Mesendoderm (in vitro differentiated cells): ENCODE results near the gene ACOT12.
"Not testable (repeated sequence)": the region's sequence is repeated elsewhere in the genome, so short reads cannot be mapped to it uniquely, and the experiment has no call there.

ENCODE experiments used
- DNase-seq: peaks from one replicate; pipeline ENCODE4 v3.0.0; 2013
- H2AK5ac ChIP-seq: 2 replicates; pipeline ENCODE4 v1.6.1; 2013; ENCODE audit warnings: low read length, inconsistent platforms
- H2BK120ac ChIP-seq: 2 replicates; pipeline ENCODE4 v1.6.1; 2013; ENCODE audit warnings: low read depth, mild to moderate bottlenecking, low read length, moderate library complexity, mixed read lengths
- H2BK15ac ChIP-seq: replicated peaks from 2 replicates; pipeline ENCODE4 v1.6.1; 2013; ENCODE audit warnings: low read depth, mild to moderate bottlenecking, moderate library complexity
- H2BK5ac ChIP-seq: 2 replicates; pipeline ENCODE4 v1.6.1; 2013; ENCODE audit warnings: low read length, inconsistent platforms
- H3K18ac ChIP-seq: 2 replicates; pipeline ENCODE4 v1.6.1; 2013; ENCODE audit warnings: mild to moderate bottlenecking, low read length, mixed read lengths
- H3K23ac ChIP-seq: one replicate; pipeline ENCODE4 v1.6.1; 2013; ENCODE audit warnings: low read length
- H3K27ac ChIP-seq: 2 replicates; pipeline ENCODE4 v1.5.1; 2013; ENCODE audit warnings: low read depth, mild to moderate bottlenecking, inconsistent platforms, low read length, moderate library complexity
- H3K27me3 ChIP-seq: 2 replicates; pipeline ENCODE4 v1.6.1; 2013; ENCODE audit warnings: low read length, control low read depth, mild to moderate bottlenecking, inconsistent platforms; ENCODE audit not compliant: insufficient read depth, poor library complexity
- H3K36me3 ChIP-seq: 2 replicates; pipeline ENCODE4 v1.6.1; 2013; ENCODE audit warnings: low read length, inconsistent platforms; ENCODE audit not compliant: control insufficient read depth, insufficient read depth
- H3K4ac ChIP-seq: one replicate; pipeline ENCODE4 v1.6.1; 2013; ENCODE audit warnings: low read depth, mild to moderate bottlenecking, low read length, moderate library complexity
- H3K4me1 ChIP-seq: 2 replicates; pipeline ENCODE4 v1.6.1; 2013; ENCODE audit warnings: low read depth, low read length, inconsistent platforms; ENCODE audit not compliant: control insufficient read depth
- H3K4me2 ChIP-seq: 2 replicates; pipeline ENCODE4 v1.6.1; 2013; ENCODE audit warnings: low read length
- H3K4me3 ChIP-seq: 2 replicates; pipeline ENCODE4 v1.5.1; 2013; ENCODE audit warnings: mild to moderate bottlenecking, low read length
- H3K56ac ChIP-seq: one replicate; pipeline ENCODE4 v1.6.1; 2013; ENCODE audit warnings: low read length
- H3K79me1 ChIP-seq: 2 replicates; pipeline ENCODE4 v1.6.1; 2013; ENCODE audit warnings: low read length, inconsistent platforms
- H3K79me2 ChIP-seq: 2 replicates; pipeline ENCODE4 v1.6.1; 2013; ENCODE audit warnings: mild to moderate bottlenecking, low read length; ENCODE audit not compliant: control insufficient read depth, insufficient read depth
- H3K9ac ChIP-seq: 2 replicates; pipeline ENCODE4 v1.6.1; 2013; ENCODE audit warnings: low read length, inconsistent platforms
- H4K5ac ChIP-seq: one replicate; pipeline ENCODE4 v1.6.1; 2013; ENCODE audit warnings: low read length
- H4K8ac ChIP-seq: one replicate; pipeline ENCODE4 v1.6.1; 2013; ENCODE audit warnings: low read depth, mild to moderate bottlenecking, control low read depth, low read length, moderate library complexity
- WGBS: extraction: QIAGEN DNeasy Blood & Tissue Kit; methylation state at CpG from one replicate; pipeline ENCODE4 v1.1.7; 2013; ENCODE audit warnings: low lambda C conversion rate, missing lambda C conversion rate; ENCODE audit not compliant: insufficient coverage; ENCODE audit errors: extremely low coverage; 5-methylcytosine and 5-hydroxymethylcytosine counted together

Gene ACOT12

DNA sequence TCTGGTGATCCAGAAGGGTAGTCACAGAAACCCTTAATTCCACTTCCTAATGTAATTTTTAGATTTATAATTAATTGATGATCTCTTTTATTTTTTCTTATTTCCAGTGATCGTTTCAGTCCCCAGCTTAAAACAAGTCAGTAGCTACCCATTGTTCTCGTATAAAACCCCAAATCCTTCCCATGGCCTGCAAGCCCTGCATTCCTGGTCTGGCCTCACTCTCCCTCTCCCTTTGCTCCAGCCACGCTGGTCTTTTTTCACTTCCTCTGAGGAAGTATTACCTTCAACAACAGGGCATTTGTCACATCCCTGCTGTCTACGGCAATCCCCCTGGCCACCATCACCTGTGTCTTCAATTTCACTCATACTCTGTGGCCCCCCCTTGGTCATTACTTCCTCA is 44.8 kb downstream of the ACOT12 start:
- Histone ChIP-seq H4K8ac (no peak overlapping the region), H2BK5ac (no peak overlapping the region), H3K56ac (no peak overlapping the region), H3K18ac (no peak overlapping the region), H3K4me2 (no peak overlapping the region), H3K27ac (no peak overlapping the region), H3K27me3 (no peaks in the 10 kb centered on the region), H3K36me3 (no peaks in the 10 kb centered on the region), H3K23ac (no peak overlapping the region), H4K5ac (no peak overlapping the region), H3K4me3 (no peak overlapping the region), H3K79me1 (no peaks in the 10 kb centered on the region), H2BK120ac (no peak overlapping the region), H3K9ac (no peak overlapping the region), H3K4me1 (no peaks in the 10 kb centered on the region), H3K4ac (no peak overlapping the region), H2BK15ac (no peak overlapping the region), H3K79me2 (no peaks in the 10 kb centered on the region), H2AK5ac (no peak overlapping the region)
- no peak for DNase-seq
- no CpG with 5 or more reads among the region's 4 CpGs for WGBS

DNA sequence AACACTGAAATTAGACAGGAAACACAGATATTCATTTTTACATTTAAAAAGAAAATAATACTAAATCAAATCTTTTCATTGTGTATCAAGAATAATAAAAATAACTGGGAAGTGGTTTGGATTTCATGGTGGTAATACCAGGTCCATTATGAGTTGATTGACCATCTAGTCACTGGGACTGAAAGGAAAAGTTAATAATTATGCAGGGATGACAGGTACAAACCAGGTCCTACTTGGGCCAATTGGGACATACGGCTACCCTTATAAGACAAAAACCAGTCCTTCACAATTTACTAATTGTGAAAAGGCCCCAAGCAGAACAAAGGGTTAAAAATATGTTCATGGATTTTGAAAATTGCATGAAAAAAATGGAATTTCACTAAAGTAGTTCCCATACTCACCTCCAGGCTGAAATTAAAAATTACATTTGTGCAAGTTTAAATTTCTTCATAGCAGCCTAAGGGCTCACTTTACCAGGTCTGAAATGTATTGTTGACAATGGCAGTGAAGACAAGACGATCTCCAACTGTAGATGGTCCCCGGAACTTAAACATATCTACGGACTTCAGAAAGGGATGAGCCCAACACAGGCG is 48.4 kb downstream of the ACOT12 start:
- H3K79me1 ChIP-seq, result no peaks in the 10 kb centered on the region
- no peaks in the 10 kb centered on the region for H3K4me1 ChIP-seq
- no peak overlapping the region for H2BK120ac ChIP-seq
- no peak overlapping the region for H3K56ac ChIP-seq
- H3K4ac ChIP-seq, result no peak overlapping the region
- H3K27ac ChIP-seq, result no peak overlapping the region
- H2BK5ac ChIP-seq, result no peak overlapping the region
- DNase-seq, result no peak
- no peaks in the 10 kb centered on the region for H3K36me3 ChIP-seq
- H3K79me2 ChIP-seq, result no peaks in the 10 kb centered on the region
- H3K23ac ChIP-seq, result no peak overlapping the region
- H3K9ac ChIP-seq, result no peak overlapping the region
- WGBS, result no CpG with 5 or more reads among the region's 5 CpGs
- no peak overlapping the region for H2AK5ac ChIP-seq
- H4K5ac ChIP-seq, result no peak overlapping the region
- H4K8ac ChIP-seq, result no peak overlapping the region
- no peak overlapping the region for H3K4me3 ChIP-seq
- H3K4me2 ChIP-seq, result no peak overlapping the region
- no peak overlapping the region for H3K18ac ChIP-seq
- H3K27me3 ChIP-seq, result no peaks in the 10 kb centered on the region
- no peak overlapping the region for H2BK15ac ChIP-seq

DNA sequence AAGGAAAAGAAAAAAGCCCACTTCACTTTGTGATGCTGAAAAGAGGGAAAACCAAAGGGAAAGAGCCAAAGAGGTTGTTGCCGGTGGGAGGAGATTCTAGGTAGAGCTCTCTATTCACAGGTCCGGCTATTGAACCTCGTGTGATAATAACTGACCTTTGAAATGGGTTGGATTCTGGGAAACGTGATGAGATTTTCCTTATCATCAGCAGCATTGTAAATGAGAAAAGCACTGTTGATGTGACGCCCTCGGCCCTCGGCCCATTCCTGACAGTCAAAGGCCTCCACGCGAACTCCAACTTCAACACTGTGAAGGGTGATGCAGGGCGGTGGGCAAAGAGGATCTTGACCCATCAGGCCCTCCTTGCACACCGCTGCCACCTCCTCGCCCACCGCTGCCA is 49.2 kb downstream of the ACOT12 start:
- no peak overlapping the region for H3K4me2 ChIP-seq
- no peaks in the 10 kb centered on the region for H3K4me1 ChIP-seq
- no peak overlapping the region for H2AK5ac ChIP-seq
- DNase-seq, result no peak
- H4K5ac ChIP-seq, result no peak overlapping the region
- WGBS, result no CpG with 5 or more reads among the region's 13 CpGs
- H3K36me3 ChIP-seq, result no peaks in the 10 kb centered on the region
- H3K79me1 ChIP-seq, result no peaks in the 10 kb centered on the region
- H2BK120ac ChIP-seq, result no peak overlapping the region
- no peak overlapping the region for H3K4ac ChIP-seq
- H3K27me3 ChIP-seq, result no peaks in the 10 kb centered on the region
- no peak overlapping the region for H3K23ac ChIP-seq
- no peak overlapping the region for H3K56ac ChIP-seq
- no peak overlapping the region for H3K18ac ChIP-seq
- no peak overlapping the region for H2BK5ac ChIP-seq
- no peak overlapping the region for H3K9ac ChIP-seq
- no peak overlapping the region for H4K8ac ChIP-seq
- no peak overlapping the region for H3K4me3 ChIP-seq
- no peak overlapping the region for H2BK15ac ChIP-seq
- no peak overlapping the region for H3K27ac ChIP-seq
- no peaks in the 10 kb centered on the region for H3K79me2 ChIP-seq

DNA sequence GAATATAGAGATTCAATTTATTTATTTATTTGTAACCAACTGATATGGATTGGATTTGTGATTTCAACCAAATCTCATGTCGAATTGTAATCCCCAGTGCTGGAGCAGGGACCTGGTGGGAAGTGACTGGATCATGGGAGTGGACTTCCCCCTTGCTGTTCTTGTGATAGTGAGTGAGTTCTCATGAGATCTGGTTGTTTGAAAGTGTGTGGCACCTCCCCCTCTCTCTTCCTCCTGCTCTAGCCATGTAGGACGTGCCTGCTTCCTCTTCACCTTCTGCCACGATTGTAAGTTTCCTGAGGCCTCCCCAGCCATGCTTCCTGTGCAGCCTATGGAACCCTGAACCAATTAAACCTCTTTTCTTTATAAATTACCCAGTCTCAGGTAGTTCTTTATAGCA is 55.7 kb downstream of the ACOT12 start:
- H2BK120ac ChIP-seq, H3K4me3 ChIP-seq, H3K18ac ChIP-seq, H3K56ac ChIP-seq, H2BK15ac ChIP-seq, H3K27ac ChIP-seq, H3K23ac ChIP-seq, H4K5ac ChIP-seq, H2BK5ac ChIP-seq, H3K36me3 ChIP-seq, H3K79me2 ChIP-seq, H4K8ac ChIP-seq, DNase-seq, H3K4ac ChIP-seq, H3K4me2 ChIP-seq, H2AK5ac ChIP-seq, H3K9ac ChIP-seq, H3K27me3 ChIP-seq, H3K4me1 ChIP-seq, H3K79me1 ChIP-seq: not testable (repeated sequence)
- WGBS, result no CpG with 5 or more reads among the region's 3 CpGs

DNA sequence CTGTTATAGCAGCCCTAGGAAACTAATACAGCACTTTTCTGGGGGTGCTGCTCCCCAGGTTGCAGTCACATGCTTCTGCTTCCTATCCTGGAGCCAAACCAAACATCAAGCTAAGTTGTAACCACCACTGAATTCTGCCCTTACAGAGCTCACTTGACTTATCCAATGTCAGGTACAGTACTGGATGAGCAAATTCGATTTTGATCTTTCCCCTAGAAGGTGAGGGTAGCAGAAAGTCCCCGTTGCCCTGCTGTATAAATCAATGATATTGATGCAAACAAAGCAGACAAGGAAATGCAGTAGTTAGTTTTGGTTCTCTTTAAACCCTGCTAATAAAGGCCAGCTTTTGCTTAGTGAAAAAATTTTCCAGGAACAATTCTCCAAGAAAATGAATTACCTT is 56.1 kb downstream of the ACOT12 start:
- H4K5ac ChIP-seq, result no peak overlapping the region
- DNase-seq, result no peak
- no peak overlapping the region for H3K56ac ChIP-seq
- H2BK15ac ChIP-seq, result no peak overlapping the region
- H4K8ac ChIP-seq, result no peak overlapping the region
- H3K4me1 ChIP-seq, result no peaks in the 10 kb centered on the region
- H3K27ac ChIP-seq, result no peak overlapping the region
- no peak overlapping the region for H3K18ac ChIP-seq
- H3K9ac ChIP-seq, result no peak overlapping the region
- no peak overlapping the region for H2BK120ac ChIP-seq
- H3K4me2 ChIP-seq, result no peak overlapping the region
- no peaks in the 10 kb centered on the region for H3K79me2 ChIP-seq
- no peaks in the 10 kb centered on the region for H3K27me3 ChIP-seq
- no peak overlapping the region for H2AK5ac ChIP-seq
- H3K79me1 ChIP-seq, result no peaks in the 10 kb centered on the region
- peak overlapping the region; percentile 35 for H3K23ac ChIP-seq
- no CpG with 5 or more reads among the region's 2 CpGs for WGBS
- no peaks in the 10 kb centered on the region for H3K36me3 ChIP-seq
- H3K4ac ChIP-seq, result no peak overlapping the region
- no peak overlapping the region for H2BK5ac ChIP-seq
- no peak overlapping the region for H3K4me3 ChIP-seq

DNA sequence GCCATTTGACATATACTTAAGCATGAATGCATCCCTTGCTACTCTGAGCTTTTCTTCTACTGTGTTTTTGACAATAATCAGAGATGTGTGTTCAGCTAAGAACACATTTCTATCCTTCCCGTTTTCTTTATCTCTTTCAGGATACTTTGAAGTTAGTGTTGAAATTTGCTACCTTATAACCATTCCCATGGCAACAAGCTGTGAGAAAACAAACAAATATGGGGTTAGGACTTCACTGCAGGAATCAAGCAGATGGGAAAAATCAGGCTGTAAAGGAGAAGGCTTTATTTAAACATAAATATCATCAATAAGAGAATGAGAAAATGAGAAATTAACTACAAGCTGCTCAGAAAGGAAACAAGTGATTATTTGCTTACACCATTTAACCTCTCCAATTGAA is 57.4 kb downstream of the ACOT12 start:
- H3K4me1 ChIP-seq, result no peaks in the 10 kb centered on the region
- H3K4me3 ChIP-seq, result no peak overlapping the region
- H3K79me1 ChIP-seq, result no peaks in the 10 kb centered on the region
- no peak overlapping the region for H3K27ac ChIP-seq
- no peak overlapping the region for H3K4ac ChIP-seq
- no peak overlapping the region for H2BK15ac ChIP-seq
- no peak overlapping the region for H3K56ac ChIP-seq
- no peak overlapping the region for H4K5ac ChIP-seq
- WGBS, result no CpG with 5 or more reads among the region's 1 CpG
- no peak overlapping the region for H2BK120ac ChIP-seq
- no peaks in the 10 kb centered on the region for H3K36me3 ChIP-seq
- H3K18ac ChIP-seq, result no peak overlapping the region
- H3K79me2 ChIP-seq, result no peaks in the 10 kb centered on the region
- no peaks in the 10 kb centered on the region for H3K27me3 ChIP-seq
- H2AK5ac ChIP-seq, result no peak overlapping the region
- H4K8ac ChIP-seq, result no peak overlapping the region
- H3K4me2 ChIP-seq, result no peak overlapping the region
- no peak overlapping the region for H3K23ac ChIP-seq
- H2BK5ac ChIP-seq, result no peak overlapping the region
- DNase-seq, result no peak
- no peak overlapping the region for H3K9ac ChIP-seq
